ENCODE data around the gene DCP1A. TPM values are rescaled to one million over a fixed set of nuclear protein-coding genes. Genes with fewer than 3 reads are reported as not detected.
A peak's percentile ranks its signal among the peaks of the same experiment; 100 is the strongest.
"Not testable (repeated sequence)": the region's sequence is repeated elsewhere in the genome, so short reads cannot be mapped to it uniquely, and the experiment has no call there.

DCP1A gene
- total RNA-seq, 1 experiment from 2014 or later, result 12.2 TPM

DNA sequence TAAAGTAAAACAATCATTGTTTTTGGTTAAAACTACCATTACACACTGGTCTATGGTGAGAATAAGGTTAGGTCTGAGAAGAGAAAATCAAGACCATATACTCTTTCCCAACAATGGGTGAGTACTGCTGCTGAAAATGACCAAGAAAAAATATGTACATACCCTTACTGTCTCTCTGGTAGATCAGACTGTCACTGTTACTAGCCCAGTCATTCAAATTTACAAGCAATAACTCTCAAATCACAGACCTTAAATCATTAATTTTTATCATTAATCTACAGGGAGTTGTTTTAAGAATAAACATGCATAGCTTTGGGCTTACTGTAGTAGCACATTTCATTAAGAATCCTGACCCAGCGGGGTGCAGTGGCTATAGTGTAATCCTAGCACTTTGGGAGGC is 17.4 kb downstream of the DCP1A start:
- no peak for DNase-seq (ENCODE audit: low read depth)

DNA sequence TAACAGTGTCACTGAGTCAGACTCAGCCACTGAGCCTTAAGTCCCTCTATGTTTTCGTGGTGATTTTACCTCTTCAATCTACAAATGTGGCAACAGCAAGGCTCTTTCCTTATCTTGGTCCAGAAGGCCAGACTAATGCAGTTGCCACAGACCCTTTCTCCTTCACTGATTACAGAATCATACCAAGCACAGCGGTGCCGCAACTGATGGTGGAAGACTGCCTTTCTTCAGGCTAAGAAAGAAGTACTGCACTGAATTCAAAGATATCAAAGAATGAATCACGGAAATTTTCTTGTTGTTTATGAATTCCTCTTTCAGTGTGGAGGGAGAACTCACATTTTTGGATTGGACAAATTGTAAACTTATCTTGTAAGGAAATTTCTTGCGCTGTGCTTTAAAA is 18.6 kb downstream of the DCP1A start:
- no peak for DNase-seq (ENCODE audit: low read depth)

DNA sequence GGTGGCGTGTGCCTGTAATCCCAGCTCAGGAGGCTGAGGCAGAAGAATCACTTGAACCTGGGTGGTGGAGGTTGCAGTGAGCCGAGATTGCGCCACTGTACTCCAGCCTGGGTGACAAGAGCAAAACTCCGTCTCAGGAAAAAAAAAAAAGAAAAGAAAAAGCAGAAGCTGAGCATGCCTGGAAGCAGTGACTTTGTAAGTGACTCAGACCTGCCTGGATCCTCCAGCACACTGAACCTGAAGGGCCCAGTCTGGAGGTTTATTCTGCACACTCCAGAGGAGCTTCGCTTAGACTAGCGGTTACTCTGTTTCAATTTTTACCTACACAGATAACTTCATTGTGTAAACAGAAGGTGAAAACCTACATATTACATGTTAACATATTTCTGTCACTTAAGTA is 19.4 kb downstream of the DCP1A start:
- not testable (repeated sequence) for DNase-seq (ENCODE audit: low read depth)

DNA sequence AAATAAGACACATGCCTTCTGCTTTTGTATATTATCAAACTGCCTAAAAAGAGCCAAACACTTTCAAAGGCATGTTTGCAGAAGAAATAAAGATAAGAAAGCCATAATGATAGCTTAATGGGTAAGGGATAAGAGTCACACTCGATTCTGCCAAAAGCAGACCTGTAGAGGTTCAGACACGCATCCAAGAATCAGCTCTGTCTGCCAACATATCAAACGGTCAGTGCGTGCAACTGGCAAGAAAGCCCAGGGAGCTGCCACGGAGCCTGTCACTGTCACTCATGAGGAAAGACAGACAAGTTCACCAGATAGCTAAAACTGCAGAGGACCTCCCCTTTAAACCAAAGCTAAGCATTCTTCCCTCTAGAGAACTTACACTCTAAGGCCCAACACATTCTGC is 23.2 kb downstream of the DCP1A start:
- DNase-seq (ENCODE audit: low read depth), result peak; percentile 32

DNA sequence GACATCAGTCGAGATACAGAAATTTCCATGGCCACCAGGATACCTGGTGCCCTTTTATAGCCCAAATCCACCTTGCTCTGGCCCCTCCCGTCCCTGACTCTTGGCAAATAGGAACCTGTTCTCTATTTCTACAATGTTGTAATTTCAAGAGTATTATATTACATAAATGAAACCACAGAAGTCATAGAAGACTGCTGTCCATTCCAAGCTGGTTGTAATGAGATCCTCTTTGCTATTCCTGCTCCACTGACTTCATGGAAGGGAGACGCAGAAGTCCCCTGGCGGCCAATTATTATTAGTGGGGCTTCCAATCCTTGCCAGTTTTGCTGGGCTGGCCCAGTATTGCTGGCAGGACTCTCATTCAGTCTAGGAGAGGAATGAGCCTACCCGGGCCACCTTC is 26.6 kb downstream of the DCP1A start:
- DNase-seq (ENCODE audit: low read depth), result peak; percentile 51

DNA sequence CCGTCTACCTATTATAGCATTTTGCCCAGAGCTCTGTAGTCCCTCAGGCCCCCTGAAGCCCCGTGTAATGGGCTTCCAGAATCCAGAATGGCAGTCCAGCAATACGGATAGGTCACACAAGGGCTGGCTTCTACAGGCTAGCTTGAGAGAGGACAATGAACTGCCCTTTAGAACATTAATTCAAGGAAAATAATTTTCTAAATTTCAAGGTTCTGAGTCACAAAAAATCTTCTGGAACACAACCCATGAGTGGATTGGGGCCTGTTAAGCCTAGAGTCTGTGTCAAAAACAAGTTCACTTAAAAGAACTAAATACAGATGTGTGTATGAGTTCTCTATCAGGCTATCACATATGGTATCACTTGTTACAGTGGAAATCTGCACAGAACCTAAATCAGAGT is 28.8 kb downstream of the DCP1A start:
- DNase-seq (ENCODE audit: low read depth), result peak; percentile 36

DNA sequence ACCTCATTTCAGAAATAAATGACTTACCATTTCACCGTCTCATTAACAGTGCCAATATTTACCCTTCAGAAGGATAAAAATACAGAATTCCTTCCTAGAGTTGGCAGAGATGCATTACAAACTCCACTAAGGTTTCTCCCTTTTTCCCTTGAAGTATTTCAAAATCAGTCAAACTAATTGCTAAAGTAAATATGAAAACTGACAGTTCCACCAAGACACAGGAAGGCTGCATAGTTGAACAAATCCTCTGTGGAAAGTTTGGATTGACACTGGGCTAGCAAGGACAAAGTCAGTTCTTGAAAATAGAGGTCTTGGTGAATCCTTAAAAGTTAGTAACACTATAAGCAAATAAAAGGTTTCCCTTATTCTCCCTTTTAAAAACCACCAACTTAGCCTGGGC is 34.5 kb downstream of the DCP1A start:
- no peak for DNase-seq (ENCODE audit: low read depth)

DNA sequence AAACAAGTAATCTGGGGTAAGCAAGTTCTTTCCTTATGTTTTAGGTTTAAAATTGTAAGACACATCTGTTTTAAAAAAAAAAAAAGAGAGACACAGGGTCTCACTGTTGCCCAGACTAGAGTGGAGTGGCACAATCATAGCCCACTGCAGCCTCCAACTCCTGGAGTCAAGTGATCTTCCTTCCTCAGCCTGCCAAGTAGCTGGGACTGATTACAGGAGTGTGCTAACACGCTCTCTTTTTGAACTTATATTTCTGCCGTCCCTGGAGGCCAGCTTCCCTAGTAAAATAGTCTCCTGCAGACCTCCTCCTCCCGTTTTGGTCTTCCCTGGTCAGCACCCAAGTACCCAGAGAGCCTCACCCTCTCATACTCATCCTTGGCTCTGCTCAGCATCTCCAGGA is 35.5 kb downstream of the DCP1A start:
- DNase-seq (ENCODE audit: low read depth), result no peak

DNA sequence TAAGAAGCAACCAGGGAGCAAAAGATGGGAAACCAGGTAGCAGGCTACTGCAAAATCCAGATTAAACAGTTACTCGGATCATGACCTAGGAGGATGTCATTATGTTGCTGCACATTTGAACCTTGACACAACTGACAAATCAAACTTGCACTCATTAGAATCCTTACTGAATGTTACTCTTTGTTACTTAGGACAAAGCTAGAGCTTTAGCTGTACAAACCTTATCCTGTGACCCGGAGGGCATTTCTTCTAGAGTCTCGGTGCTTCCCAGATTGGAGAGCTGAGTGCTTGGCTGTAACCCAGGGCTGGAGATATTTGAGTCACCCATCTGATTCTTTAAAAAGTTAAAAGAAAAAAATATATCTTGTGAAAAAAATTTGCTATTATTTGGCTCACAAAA is 43.4 kb downstream of the DCP1A start:
- no peak for DNase-seq (ENCODE audit: low read depth)

DNA sequence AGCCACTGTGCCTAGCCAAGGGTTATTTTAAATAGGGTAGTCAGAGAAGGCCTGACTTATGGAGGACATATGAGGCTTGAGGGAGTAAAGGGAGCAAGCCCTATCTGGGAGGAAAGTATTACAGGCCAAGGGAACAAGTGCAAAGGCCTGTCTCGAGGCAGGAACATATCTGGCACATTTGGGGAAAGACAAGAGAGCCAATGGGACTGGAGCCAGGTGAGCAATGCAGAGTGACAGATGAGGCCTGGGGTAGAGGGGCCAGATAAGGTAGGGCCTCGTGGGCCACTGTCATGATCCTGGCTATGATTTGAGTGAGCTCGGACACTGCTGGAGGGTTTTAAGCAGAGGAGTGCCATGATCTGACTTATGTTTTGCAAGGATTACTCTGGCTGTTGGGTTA is 43.8 kb downstream of the DCP1A start:
- DNase-seq (ENCODE audit: low read depth), result no peak

DNA sequence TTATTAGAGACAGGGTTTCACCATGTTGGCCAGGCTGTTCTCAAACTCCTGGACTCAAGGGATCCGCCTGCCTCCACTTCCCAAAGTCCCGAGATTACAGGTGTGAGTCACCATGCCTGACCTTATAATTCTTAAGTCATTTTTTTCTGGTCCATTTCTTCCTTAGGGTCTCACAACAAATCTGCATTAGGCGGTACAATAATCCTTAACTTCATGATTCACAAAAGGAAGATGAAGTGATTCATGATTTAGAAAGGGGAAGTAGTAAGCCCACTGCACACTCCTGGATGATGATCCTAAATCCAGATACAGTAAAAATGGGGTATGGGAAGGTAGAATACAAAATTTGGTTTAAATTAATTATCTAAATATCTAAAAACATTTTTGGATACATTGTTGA is 46.5 kb downstream of the DCP1A start:
- DNase-seq (ENCODE audit: low read depth), result no peak

DNA sequence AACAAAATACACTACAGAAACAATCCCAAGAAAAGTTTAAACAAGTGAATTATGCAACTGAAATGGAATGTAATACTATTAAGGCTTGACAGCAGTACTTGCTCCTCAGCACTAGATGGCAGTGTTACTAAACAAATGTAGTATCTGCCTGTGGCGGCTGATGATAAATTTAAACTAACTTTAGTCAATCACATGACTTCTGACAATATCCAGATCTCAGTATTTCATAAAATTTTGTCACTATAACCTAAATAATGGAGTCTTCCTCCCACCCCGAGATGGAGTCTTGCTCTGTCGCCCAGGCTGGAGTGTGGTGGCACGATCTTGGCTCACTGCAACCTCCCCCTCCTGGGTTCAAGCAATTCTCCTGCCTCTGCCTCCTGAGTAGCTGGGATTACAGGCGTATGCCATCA is 47.7 kb downstream of the DCP1A start:
- peak; percentile 48 for DNase-seq (ENCODE audit: low read depth)

DNA sequence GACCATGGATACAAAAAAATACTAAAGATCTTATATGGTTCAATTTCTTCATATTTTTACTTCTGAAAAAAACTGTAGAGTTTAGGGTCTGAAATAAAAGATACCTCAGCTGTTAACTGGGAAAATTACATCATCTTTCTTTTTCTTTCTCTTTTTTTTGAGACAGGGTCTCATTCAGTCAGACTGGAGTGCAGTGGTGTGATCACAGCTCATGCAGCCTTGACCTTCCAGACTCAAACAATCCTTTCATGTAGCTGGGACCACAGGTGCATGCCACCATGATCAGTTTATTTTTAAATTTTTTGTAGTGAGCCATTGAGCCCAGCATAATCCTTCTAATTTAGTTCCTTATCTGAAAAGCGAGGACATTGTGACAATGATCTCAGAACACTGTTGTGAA is 51.9 kb downstream of the DCP1A start:
- DNase-seq (ENCODE audit: low read depth), result no peak

DNA sequence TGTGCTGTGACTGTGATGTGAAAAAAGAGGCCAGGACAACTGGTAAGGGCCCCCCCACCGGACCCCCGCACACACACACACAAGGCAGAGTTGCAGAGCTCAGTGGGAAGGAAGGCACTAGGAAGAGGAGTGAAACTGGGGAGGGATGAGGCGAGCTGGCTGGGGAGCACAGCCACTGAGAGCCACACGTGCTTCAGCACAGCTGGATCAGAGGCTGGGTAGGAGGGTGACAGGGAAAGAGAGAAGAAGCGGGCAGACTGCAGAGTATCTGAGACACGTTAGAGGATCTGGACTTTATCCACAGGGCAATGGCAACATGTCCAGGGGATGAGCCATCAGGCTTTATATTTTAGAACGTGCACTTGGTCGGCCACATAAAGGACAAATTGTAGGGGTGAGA is 53.5 kb downstream of the DCP1A start:
- DNase-seq (ENCODE audit: low read depth), result no peak

DNA sequence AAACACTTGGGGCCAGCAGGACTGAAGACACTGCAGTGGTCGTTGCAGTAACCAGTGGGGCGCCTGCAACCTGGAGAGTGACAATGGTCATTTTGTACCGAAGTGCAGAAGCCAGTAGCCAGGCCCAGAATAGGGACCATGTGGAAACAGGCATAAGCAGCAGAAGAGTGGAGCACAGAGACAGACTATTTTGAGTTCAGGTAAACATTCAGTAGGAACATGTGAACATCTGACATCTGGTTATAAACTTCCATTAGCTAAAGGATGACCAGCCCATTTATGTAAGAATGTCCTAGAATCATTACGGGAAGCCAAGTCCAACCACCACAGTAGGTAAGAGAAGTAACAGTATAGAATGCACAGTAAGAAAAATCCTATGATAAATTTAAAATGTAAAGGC is 59.1 kb downstream of the DCP1A start:
- no peak for DNase-seq (ENCODE audit: low read depth)

DNA sequence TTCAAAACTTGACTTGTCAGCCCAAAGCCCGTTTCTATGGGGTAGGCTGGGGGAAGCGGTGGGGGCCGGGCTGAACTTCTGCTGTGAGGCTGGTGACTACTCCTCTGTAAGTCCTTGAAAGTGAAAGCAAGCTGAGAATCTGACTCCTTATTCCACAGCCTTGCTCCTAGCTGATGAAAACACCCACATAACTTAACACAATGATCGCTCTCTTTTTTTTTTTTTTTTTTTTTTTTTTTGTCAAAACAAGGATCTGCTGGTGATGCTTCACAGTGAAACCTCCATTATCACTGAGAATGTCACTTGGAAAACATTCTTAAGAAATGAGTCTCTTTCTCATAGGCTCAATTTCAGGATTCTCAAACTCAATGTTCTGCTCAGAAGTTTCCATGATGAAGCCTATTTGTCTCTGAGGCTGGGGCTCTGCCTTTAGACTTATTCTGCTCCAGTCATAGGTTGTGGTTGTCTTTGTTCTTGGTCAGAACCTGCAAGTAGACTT is 60.2 kb downstream of the DCP1A start:
- no peak for DNase-seq (ENCODE audit: low read depth)

DNA sequence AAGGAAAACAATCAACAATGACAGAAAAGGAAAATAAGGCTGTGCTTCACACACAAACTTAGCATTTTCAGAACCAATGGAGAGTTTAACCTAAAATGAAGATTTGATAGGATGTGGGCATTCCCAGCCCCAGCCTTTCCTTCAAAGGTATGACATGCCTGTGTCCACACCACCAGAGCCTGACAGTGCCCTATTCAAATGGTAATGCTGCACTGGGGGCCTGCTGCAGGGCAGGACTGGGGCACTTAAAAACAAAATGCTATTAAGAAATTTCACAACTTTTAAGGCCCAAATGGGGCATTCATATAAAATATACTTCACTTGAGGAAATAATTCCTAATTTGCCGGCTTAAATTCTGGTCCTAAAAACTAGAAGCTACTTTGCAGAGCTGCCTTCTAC is 60.6 kb downstream of the DCP1A start:
- no peak for DNase-seq (ENCODE audit: low read depth)

DNA sequence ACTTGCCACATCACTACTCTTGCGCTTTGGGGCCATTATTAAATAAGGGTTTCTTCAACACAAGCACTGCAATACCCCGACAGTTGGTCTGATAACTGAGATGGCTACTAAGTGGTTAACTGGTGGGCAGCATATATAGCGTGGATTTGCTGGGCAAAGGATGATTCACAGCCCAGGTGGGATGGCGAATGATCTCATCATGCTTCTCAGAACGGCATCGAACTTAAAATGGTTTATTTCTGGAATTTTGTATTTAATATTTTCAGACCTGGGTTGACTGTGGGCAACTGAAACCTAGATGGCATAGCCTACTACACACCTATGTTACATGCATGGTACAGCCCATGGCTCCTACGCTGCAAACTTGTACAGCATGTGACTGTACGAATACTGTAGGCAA is 64.8 kb downstream of the DCP1A start:
- no peak for DNase-seq (ENCODE audit: low read depth)

DNA sequence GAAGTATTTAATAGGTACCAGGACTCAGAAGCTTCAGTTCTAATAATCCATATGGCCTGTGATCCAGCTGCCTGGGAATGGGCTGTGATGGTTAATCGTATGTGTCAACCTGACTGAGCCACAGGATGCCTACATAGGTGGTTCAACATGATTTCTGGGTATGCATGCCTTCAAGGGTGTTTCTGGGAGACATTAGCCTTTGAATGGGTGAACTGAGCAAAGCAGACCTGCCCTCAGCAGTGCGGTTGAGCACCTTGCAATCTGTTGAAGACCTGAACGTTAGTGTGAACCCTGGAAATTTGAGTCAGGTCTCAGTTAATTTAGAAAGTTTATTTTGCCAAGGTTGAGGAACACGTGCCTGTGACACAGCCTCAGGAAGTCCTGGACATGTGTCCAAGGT is 68.7 kb downstream of the DCP1A start:
- DNase-seq (ENCODE audit: low read depth), result no peak

DNA sequence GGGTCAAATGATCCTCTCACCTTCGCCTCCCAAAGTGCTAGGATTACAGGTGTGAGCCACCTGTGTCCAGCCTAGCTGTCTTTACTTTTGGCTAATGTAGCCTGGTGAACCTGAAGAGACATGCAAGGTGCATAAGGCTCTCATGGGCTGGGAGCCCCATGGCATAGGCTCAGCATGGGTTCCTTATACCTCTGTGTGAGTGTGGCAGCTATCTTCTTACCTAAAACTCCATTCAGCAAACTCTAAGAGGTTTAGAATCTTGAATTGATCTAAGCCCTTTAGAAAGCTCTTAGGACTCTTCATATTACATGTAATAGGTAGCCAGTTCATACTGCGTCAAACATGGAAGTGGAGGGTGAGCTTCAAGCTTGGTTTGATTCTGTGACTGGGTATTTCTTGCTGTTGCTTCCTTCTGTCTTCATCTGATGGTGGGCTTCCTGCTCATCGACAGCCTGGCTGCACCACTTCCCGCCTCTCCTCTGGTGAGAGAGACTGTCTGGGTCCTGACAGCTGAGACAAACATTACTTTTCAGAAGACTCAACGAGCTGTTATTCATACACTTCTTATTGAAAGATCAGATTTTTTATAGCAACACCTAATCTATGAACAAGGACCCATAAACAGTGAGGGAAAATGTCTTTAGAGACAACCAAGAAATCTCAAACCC is 72.3 kb downstream of the DCP1A start:
- DNase-seq (ENCODE audit: low read depth), result no peak

DNA sequence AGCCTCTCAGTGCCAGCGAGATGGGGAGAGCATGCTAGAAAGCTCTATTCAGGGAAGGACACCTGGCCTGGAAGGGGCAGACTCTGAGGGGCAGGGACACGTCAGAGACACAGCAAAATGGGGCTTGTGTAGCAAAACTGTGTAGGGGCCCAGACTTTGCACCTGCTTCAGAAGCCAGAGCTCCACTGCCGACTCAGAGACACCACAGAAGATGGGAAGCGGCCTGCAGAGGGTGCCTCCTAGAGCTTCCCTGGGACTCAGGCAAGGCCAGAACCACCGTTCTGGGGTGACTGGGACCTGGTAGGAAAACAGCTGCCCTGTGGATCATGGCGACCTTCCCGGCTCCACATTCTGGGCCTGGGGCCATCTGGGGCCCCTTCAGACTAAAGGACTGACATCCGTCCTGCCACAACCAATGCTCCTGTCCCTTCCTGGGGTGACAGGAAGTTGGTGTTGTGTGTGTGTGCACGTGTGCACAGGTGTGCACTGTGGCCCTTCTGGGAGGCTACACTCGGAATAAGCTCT is 74.1 kb downstream of the DCP1A start:
- no peak for DNase-seq (ENCODE audit: low read depth)

DNA sequence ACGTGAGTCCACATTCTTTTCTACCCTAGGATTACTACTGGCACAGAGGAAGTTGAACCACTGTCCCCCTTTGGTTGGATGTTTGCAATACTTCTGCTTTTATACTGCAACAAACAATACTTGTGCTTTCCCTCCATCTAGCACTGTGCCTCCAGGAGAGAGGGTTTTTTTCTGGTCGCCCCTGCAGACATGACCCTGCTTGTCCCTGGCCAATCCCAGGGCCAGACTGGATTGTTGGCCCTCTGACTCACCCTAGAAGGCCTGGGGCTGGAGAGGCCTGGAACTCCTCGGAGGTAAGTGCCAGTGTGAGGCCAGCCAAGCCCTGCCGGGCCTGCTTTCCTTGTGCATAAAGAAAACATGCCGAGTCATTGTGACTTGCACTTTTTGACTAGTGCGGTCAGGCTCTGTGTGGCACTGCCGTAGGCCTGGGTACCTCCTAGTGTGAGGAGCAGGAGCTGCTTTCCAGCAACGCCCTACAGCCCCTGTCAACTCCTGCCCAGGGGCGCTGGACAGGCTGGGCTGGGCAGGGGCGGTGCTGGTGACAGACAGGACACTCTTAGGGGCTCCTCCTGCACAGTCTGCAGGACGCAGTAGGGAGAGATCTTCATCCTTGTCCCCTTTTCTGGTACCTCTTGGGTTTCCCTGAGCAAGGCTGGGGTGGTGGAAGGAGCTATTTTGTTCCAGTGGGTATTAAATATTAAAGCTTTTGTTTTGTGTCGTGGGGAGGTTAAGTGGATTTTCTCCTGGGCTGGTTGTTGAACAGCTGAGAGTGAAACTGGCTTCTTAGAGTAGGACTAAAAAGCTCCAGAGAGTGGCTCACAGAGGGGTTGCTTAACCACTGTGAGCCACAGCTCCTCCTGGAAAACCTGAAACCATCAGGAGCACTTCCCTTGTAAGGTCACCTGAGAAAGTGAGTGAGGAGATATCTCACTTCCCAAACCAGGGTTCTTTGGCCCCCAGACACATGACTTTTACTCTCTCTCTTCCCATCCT is 77.2 kb downstream of the DCP1A start:
- peak; percentile 97 for DNase-seq (ENCODE audit: low read depth)

DNA sequence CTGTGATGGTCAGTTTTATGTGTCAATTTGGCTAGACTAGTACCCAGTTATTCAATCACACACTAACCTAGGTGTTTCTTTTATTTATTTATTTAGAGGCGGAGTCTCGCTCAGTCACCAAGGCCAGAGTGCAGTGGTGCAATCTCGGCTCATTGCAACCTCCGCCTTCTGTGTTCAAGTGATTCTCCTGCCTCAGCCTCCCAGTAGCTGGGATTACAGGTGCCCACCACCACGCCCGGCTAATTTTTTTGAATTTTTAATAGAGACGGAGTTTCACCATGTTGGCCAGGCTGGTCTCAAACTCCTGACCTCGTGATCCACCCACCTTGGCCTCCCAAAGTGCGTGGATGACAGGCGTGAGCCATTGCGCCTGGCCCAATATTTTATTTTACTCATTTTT is 78.2 kb downstream of the DCP1A start:
- DNase-seq (ENCODE audit: low read depth), result not testable (repeated sequence)
